PFSK-1 (cell line): ENCODE results near the gene MRPS12.

Experiments used
- FOXP2 ChIP-seq: optimal IDR thresholded peaks from 2 replicates; pipeline ENCODE3; 2011; ENCODE audit warnings: borderline replicate concordance, control low read depth, inconsistent platforms; ENCODE audit not compliant: insufficient read depth; ENCODE audit errors: extremely low read length, extremely low read depth
- POLR2AphosphoS5 ChIP-seq: IDR thresholded peaks from 2 replicates; pipeline ENCODE4 v1.6.1; 2012; ENCODE audit warnings: low read depth, mild to moderate bottlenecking, control low read depth, low read length, moderate library complexity
- REST ChIP-seq, 2 experiments: IDR thresholded peaks; 2 replicates each; pipeline versions ENCODE4 v1.6.1 to v1.8.0; 2011 to 2012; ENCODE audit warnings: low read depth in 2 of 2, low read length in 2 of 2, control low read depth in 1 of 2, inconsistent platforms in 1 of 2, mild to moderate bottlenecking in 1 of 2, moderate library complexity in 1 of 2; ENCODE audit not compliant: insufficient read depth in 1 of 2
- SIN3A ChIP-seq: IDR thresholded peaks from 2 replicates; pipeline ENCODE4 v1.6.1; 2012; ENCODE audit warnings: mild to moderate bottlenecking, low read length, moderate library complexity, borderline replicate concordance; ENCODE audit not compliant: insufficient read depth
- TAF1 ChIP-seq: IDR thresholded peaks from 2 replicates; pipeline ENCODE4 v1.6.1; 2012; ENCODE audit warnings: low read length, control low read depth, borderline replicate concordance; ENCODE audit not compliant: insufficient read depth

MRPS12 gene

GRCh38 chr19:38915329-38916321 is 15.1 kb upstream of the MRPS12 start:
- no peak for TF ChIP-seq TAF1

GRCh38 chr19:38917516-38917915 is 13.2 kb upstream of the MRPS12 start:
- TF ChIP-seq REST (IDR thresholded peaks at IDR 0.05; ENCODE audit: insufficient read depth in 1 of 2, low read depth in 2 of 2, low read length in 2 of 2) (no peak), TAF1 (no peak), FOXP2 (no peak), SIN3A (no peak), POLR2AphosphoS5 (no peak)

- TF ChIP-seq TAF1, result no peak
- no peak for TF ChIP-seq FOXP2
- TF ChIP-seq SIN3A, result no peak
- TF ChIP-seq POLR2AphosphoS5, result no peak
- TF ChIP-seq REST (IDR thresholded peaks at IDR 0.05; ENCODE audit: insufficient read depth in 1 of 2, low read depth in 2 of 2, low read length in 2 of 2), result no peak
These were observed 12.7 kb upstream of the MRPS12 start for GRCh38 chr19:38917921-38918491.

GRCh38 chr19:38918526-38918925 is 12.2 kb upstream of the MRPS12 start:
- TF ChIP-seq FOXP2 (no peak), REST (IDR thresholded peaks at IDR 0.05; ENCODE audit: insufficient read depth in 1 of 2, low read depth in 2 of 2, low read length in 2 of 2) (no peak), SIN3A (no peak), TAF1 (no peak), POLR2AphosphoS5 (no peak)

- TF ChIP-seq POLR2AphosphoS5, result no peak
These were observed 10.7 kb upstream of the MRPS12 start for GRCh38 chr19:38919837-38920601.
